Erythroblast (primary cell): ENCODE measurements around the gene HSFX4.
"Not testable (repeated sequence)": the region's sequence is repeated elsewhere in the genome, so short reads cannot be mapped to it uniquely, and the experiment has no call there.

Experiments
- DNase-seq, 2 experiments: peaks; one replicate each; lab custom pipeline; 2025; lab: John Stamatoyannopoulos, UW
- GATA1 ChIP-seq: IDR thresholded peaks from 2 replicates; pipeline ENCODE4 v1.6.1; 2011; ENCODE audit warnings: low read depth, mild to moderate bottlenecking, control low read depth, low read length, moderate library complexity
- POLR2A ChIP-seq: IDR thresholded peaks from 2 replicates; pipeline ENCODE4 v1.6.1; 2011; ENCODE audit warnings: mild to moderate bottlenecking, low read length

Gene HSFX4, protein sequence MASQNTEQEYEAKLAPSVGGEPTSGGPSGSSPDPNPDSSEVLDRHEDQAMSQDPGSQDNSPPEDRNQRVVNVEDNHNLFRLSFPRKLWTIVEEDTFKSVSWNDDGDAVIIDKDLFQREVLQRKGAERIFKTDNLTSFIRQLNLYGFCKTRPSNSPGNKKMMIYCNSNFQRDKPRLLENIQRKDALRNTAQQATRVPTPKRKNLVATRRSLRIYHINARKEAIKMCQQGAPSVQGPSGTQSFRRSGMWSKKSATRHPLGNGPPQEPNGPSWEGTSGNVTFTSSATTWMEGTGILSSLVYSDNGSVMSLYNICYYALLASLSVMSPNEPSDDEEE

GRCh38 chrX:149929400-149929799, at the start of gene HSFX4:
HSFX4 (plus strand) TSS chrX:149929573; CDS start chrX:149929645, 72 bp downstream.
- not testable (repeated sequence) for DNase-seq

- DNase-seq, result peak; percentile 4 to 21
- TF ChIP-seq GATA1 (no peak), POLR2A (no peak)
Measured at GRCh38 chrX:149881081-149881711, 48.2 kb upstream of the HSFX4 start, which contains the start of gene MAGEA8. MAGEA8 (plus strand) TSS chrX:149881183; CDS start chrX:149884273, 3,090 bp downstream.

DNA sequence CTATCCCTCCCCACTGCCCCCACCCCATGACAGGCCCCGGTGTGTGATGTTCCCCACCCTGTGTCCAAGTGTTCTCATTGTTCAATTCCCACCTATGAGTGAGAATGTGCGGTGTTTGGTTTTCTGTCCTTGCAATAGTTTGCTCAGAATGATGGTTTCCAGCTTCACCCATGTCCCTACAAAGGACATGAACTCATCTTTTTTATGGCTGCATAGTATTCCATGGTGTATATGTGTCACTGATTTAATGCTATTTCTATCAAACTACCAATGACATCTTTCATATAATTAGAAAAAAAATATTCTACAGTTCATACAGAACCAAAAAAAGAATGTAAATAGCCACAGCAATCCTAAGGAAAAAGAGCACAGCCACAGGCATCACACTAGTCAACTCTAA, 38.5 kb upstream of the HSFX4 start:
- not testable (repeated sequence) for DNase-seq

DNA sequence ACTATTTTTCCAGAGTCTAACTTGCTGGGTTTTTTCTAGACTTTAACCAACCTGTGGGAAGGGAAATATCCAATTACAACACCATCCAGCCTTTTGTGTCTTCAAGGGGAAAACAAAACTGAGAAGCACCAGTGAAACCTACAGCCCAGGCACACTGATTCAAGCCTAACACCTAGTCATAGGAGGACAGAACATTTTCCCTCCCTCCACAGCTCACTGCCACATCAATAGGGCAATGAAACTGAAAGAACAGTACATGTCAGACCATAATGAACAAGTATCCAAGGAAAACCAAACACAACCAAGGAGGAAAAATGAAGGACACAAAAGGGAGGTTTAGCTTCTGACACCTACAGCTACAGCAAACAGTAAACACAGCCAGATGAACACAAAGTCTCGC, 30.8 kb upstream of the HSFX4 start:
- DNase-seq, result no peak
- TF ChIP-seq POLR2A (no peak), GATA1 (no peak)

DNA sequence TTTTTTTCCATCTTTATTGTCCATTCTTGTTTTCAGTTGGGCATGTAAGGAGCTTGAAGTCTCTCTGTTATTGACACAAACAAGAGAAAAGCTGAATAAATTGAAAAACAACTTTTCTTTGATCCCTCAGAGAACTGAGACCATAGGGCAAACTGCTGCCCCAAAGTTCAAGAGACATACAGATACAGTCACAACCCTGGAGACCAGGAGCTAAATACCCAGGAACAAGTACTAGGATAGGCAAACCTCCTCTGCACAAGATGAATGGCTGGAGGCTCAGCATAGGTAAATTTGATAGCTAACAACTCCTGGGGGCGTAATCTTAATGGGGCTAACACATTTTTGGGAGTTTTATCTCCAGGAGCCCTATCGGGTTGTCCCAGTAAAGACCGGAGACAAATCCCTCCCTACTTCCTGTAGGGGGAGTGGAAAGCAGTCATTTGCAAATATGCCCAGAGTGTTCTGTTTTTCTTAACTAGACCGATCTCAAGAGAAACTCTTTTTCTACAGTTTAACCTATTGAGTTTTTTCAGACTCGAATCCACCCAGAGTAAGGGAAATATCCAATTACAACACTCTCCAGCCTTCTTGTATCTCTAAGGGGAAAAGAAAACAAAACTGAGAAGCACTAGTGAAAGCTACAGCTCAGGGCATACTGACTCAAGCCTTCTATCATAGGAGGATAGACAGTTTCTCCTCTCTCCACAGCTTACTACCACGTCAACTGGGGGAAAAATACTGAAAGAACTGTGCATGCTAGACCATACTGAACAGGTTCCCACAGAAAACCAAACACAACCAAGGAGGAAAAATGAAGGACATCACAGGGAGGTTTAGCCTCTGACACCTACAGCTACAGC, 25.3 kb upstream of the HSFX4 start:
- peak; percentile 41 to 63 for DNase-seq
- no peak for TF ChIP-seq GATA1
- no peak for TF ChIP-seq POLR2A

- TF ChIP-seq GATA1, result no peak
- no peak for TF ChIP-seq POLR2A
Measured at GRCh38 chrX:149908308-149908707, 21.1 kb upstream of the HSFX4 start.

GRCh38 chrX:149908727-149909126, 20.6 kb upstream of the HSFX4 start:
- TF ChIP-seq POLR2A (no peak), GATA1 (no peak)
- no peak for DNase-seq

More at GRCh38 chrX:149908308-149908707, 21.1 kb upstream of the HSFX4 start:
- no peak for DNase-seq

- TF ChIP-seq GATA1 (no peak), POLR2A (no peak)
- DNase-seq, result no peak
Measured at GRCh38 chrX:149909324-149910177, 19.8 kb upstream of the HSFX4 start.

GRCh38 chrX:149910178-149910695, 19.1 kb upstream of the HSFX4 start:
- no peak for TF ChIP-seq POLR2A
- no peak for TF ChIP-seq GATA1
- DNase-seq, result peak; percentile 11 to 27

DNA sequence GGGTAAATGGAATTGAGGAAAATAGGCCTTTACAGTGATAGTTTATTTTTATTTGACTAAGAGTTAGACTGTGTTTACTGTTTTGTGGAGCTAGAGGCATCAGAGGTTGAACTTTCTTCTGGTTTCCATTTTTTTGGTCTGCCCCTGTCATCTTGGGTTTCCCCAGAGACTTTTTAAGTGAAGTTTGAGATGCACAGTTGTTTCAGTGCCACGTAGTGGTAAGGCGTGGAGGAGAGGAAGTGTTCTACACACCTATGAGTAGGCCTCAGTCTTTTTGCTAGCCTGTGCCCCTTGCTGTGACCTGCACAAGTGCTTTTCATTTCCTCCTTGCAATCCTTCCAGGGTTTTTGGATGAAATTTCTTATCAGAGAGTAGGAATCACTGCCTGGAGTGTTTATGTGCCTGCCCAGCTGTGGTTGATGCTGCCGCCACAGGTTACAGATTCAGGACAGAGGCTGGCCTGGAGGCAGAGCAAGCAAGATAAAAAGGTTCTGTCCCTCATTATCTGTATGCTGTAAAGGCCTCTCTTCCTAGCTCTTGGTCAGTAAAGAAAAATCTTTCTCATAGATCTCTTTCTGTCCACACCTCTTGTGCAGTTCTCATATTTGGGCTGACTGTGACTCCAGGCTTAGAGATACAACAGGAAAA, 12.5 kb upstream of the HSFX4 start:
- no peak for TF ChIP-seq POLR2A
- no peak for TF ChIP-seq GATA1
- no peak for DNase-seq

- not testable (repeated sequence) for DNase-seq
Measured at GRCh38 chrX:149923836-149924235, 5.5 kb upstream of the HSFX4 start.

- DNase-seq, result not testable (repeated sequence)
Measured at GRCh38 chrX:149924434-149924833, 4.9 kb upstream of the HSFX4 start.

GRCh38 chrX:149927245-149927963, 2.0 kb upstream of the HSFX4 start:
- DNase-seq, result not testable (repeated sequence)

DNA sequence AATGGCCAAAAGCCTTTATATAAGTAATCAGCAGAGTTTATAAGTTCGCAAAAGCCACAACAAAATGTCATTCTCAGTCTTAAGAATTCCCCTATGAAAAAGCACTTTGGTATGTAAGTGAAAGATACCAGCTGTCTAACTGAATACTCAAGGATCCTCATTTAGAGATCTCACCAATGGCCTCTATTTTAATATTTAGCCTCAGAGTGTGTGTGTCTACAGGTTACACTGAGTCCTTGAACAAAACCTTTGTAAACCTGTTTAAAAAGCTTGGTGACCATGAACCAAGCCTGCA, 1.5 kb upstream of the HSFX4 start:
- DNase-seq, result not testable (repeated sequence)

DNA sequence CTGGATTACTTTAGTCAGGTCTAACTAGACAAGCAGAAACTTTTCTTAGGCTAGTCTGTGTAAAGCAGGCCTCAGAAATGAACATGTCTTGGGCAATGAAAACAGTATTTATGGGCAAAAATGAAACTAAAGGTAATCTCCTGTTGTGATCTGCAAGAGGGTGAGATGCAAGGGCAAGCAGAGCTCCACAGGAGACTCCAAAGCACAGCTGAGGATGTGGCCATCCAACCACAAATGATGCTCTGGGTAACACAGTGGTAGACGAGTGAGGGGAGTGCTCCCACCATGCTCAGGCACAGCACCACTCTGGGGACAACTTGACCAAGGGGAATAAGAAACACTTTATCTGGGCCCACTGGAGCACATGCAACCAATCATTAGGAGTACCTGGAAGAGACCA, 738 bp upstream of the HSFX4 start:
- DNase-seq, result not testable (repeated sequence)

- not testable (repeated sequence) for DNase-seq
Measured at GRCh38 chrX:149931355-149931754, 2.0 kb downstream of the HSFX4 start.

DNA sequence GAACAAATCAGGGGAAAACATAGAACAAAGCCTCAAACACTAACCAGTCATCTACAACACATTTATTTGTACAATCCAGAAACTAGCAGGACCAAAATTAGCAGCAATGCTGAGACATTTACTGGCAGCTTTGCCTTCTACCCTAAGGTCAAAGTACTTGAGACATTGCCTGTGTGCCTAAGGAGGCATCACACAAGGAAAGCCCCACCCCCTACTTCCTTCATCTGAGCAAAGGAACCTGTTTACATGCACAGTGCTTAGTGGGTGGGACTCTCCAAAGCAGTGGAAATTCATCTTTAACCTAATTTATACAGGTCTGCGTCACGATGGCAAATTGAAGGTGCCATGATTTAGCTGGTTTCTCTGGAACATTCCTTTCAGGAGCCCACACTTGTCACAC, 2.8 kb downstream of the HSFX4 start:
- not testable (repeated sequence) for DNase-seq

- DNase-seq, result not testable (repeated sequence)
Measured at GRCh38 chrX:149932970-149933369, 3.6 kb downstream of the HSFX4 start.

GRCh38 chrX:149933547-149933946, 4.2 kb downstream of the HSFX4 start:
- DNase-seq, result not testable (repeated sequence)
